Measurements from ENCODE around the gene RAD21L1.

DNA sequence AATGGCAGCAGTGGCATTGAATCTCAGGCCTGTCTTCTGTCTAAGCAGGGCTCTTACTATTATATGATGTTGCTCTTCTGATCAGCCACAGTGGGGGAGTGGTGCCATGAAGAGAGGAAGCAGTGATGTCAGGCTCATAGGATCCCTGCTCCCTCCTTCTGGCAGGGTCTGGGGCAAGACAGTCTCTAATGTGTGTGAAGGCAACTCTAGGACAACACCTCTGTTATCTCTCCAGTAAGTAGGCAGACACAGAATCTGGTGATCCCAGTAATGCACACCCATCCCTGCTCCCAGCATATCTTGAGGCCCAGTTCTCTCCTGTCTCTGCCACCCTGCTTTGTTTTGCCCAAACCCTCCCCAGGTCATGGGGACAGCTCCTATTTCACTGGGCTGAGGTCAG lies 13.8 kb upstream of the RAD21L1 start:
- TF ChIP-seq, protein P1, sequence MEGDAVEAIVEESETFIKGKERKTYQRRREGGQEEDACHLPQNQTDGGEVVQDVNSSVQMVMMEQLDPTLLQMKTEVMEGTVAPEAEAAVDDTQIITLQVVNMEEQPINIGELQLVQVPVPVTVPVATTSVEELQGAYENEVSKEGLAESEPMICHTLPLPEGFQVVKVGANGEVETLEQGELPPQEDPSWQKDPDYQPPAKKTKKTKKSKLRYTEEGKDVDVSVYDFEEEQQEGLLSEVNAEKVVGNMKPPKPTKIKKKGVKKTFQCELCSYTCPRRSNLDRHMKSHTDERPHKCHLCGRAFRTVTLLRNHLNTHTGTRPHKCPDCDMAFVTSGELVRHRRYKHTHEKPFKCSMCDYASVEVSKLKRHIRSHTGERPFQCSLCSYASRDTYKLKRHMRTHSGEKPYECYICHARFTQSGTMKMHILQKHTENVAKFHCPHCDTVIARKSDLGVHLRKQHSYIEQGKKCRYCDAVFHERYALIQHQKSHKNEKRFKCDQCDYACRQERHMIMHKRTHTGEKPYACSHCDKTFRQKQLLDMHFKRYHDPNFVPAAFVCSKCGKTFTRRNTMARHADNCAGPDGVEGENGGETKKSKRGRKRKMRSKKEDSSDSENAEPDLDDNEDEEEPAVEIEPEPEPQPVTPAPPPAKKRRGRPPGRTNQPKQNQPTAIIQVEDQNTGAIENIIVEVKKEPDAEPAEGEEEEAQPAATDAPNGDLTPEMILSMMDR (IDR thresholded peaks at IDR 0.05; ENCODE audit: poor library complexity, severe bottlenecking): no peak
- TF ChIP-seq POLR2AphosphoS5 (IDR thresholded peaks at IDR 0.05) (no peak), EZH2 (IDR thresholded peaks at IDR 0.05; ENCODE audit: borderline replicate concordance, insufficient read depth, low read length, poor library complexity, severe bottlenecking) (no peak), SMC3 (conservative IDR thresholded peaks at IDR 0.05; ENCODE audit: poor library complexity) (no peak), REST (IDR thresholded peaks at IDR 0.05; ENCODE audit: borderline replicate concordance) (no peak), TAF1 (IDR thresholded peaks at IDR 0.05; ENCODE audit: low read depth) (no peak), MXI1 (conservative IDR thresholded peaks at IDR 0.05; ENCODE audit: poor library complexity, severe bottlenecking) (no peak), RAD21 (conservative IDR thresholded peaks at IDR 0.05) (no peak), EP300 (conservative IDR thresholded peaks at IDR 0.05; ENCODE audit: poor library complexity, severe bottlenecking) (no peak)

Measured in neural cell (in vitro differentiated cells).